DOHH2 (cell line): Measurements from ENCODE around the gene COX7A2L.

Experiments
- H3F3A ChIP-seq: fragments of 200-600 bp; sonication (generic), shearing (Covaris generic); 2 replicates; pipeline ENCODE4 v1.6.0; 2016; ENCODE audit warnings: antibody characterized with exemption, mild to moderate bottlenecking; ENCODE audit not compliant: control insufficient read depth, insufficient read depth
- H3K27ac ChIP-seq: fragments of 200-600 bp; sonication (generic); 2 replicates; pipeline ENCODE4 v1.5.1; 2014; ENCODE audit warnings: low read depth, mild to moderate bottlenecking, low read length, moderate library complexity
- H3K27me3 ChIP-seq: fragments of 200-600 bp; sonication (generic); 2 replicates; pipeline ENCODE4 v1.6.1; 2014; ENCODE audit warnings: mild to moderate bottlenecking, low read length, mixed read lengths; ENCODE audit not compliant: control insufficient read depth
- H3K36me3 ChIP-seq: fragments of 200-600 bp; sonication (generic); 2 replicates; pipeline ENCODE4 v1.6.1; 2014; ENCODE audit warnings: mild to moderate bottlenecking, low read length, moderate library complexity, mixed read lengths; ENCODE audit not compliant: control insufficient read depth
- H3K4me1 ChIP-seq: fragments of 200-600 bp; sonication (generic); 2 replicates; pipeline ENCODE4 v1.6.1; 2014; ENCODE audit warnings: mild to moderate bottlenecking, low read length, mixed read lengths; ENCODE audit not compliant: control insufficient read depth
- H3K4me2 ChIP-seq: fragments of 200-600 bp; sonication (generic); 2 replicates; pipeline ENCODE4 v1.6.0; 2014; ENCODE audit warnings: mild to moderate bottlenecking, low read length, moderate library complexity
- H3K4me3 ChIP-seq: fragments of 200-600 bp; sonication (generic); 2 replicates; pipeline ENCODE4 v1.5.1; 2014; ENCODE audit warnings: mild to moderate bottlenecking, low read length, mixed read lengths
- H3K79me2 ChIP-seq: fragments of 200-600 bp; sonication (generic); 2 replicates; pipeline ENCODE4 v1.6.1; 2014; ENCODE audit warnings: mild to moderate bottlenecking, low read length, mixed read lengths; ENCODE audit not compliant: control insufficient read depth
- H3K9me2 ChIP-seq: fragments of 200-600 bp; sonication (generic); replicated peaks from 2 replicates; pipeline ENCODE4 v1.6.1; 2014; ENCODE audit warnings: mild to moderate bottlenecking, low read length, mixed read lengths; ENCODE audit not compliant: control insufficient read depth
- H3K9me3 ChIP-seq: fragments of 200-600 bp; sonication (generic); 2 replicates; pipeline ENCODE4 v1.6.1; 2014; ENCODE audit warnings: antibody characterized with exemption, low read length, mixed read lengths; ENCODE audit not compliant: control insufficient read depth, insufficient read depth
- H4K20me1 ChIP-seq: fragments of 200-600 bp; sonication (generic); 2 replicates; pipeline ENCODE4 v1.6.0; 2014; ENCODE audit warnings: low read depth, mild to moderate bottlenecking, antibody characterized with exemption, low read length, moderate library complexity; ENCODE audit not compliant: control insufficient read depth, insufficient read depth
- EZH2phosphoT487 ChIP-seq: fragments of 200-600 bp; sonication (generic); IDR thresholded peaks from 2 replicates; pipeline ENCODE4 v1.6.1; 2017; ENCODE audit warnings: borderline replicate concordance, mild to moderate bottlenecking, antibody characterized with exemption, low read length, moderate library complexity, mixed read lengths
- TF ChIP-seq, protein P1 (sequence below): fragments of 200-600 bp; sonication (generic); IDR thresholded peaks from one replicate; pipeline ENCODE4 v1.5.1; 2014; ENCODE audit warnings: antibody characterized with exemption, mild to moderate bottlenecking, low read depth, low read length; ENCODE audit not compliant: poor library complexity, severe bottlenecking

The COX7A2L gene

DNA sequence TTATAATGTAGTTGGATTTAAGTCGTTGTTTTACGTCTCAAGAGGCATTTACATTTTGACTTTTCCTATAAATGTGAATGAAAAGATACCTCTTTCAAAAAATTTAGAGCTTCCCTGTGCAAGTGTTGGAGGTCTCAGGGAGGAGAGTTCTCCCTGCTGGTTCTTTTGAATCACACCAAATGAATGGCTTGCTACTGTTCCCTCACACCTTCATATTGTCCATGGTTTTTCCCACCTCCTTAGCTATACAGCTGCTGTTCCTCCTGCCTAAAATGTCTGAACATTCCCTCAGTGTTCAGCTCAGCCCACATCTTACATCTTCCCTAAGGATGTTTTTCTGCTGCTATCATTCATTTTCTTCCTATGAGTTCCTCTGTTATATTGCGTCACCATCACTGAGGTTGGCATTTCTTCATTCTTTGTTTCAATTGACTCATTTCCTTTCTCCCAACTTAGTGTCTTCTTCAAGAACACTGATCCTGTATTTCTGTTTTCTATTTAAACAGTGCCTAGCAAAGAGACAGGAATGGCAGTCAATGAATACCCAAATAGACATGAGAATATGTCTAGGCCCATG lies 46.0 kb downstream of the COX7A2L start:
- H3K9me3 ChIP-seq: no peaks in the 10 kb centered on the region
- H3K4me2 ChIP-seq: no peak overlapping the region
- H3F3A ChIP-seq: no peaks in the 10 kb centered on the region
- H4K20me1 ChIP-seq: no peaks in the 10 kb centered on the region
- H3K27ac ChIP-seq: no peak overlapping the region
- H3K36me3 ChIP-seq: no peaks in the 10 kb centered on the region; the same call in 1 of the 2 replicates
- no peaks in the 10 kb centered on the region for H3K9me2 ChIP-seq
- H3K27me3 ChIP-seq: no peaks in the 10 kb centered on the region
- no peaks in the 10 kb centered on the region for H3K4me1 ChIP-seq
- H3K4me3 ChIP-seq: no peak overlapping the region
- no peaks in the 10 kb centered on the region for H3K79me2 ChIP-seq
- TF ChIP-seq, protein P1, sequence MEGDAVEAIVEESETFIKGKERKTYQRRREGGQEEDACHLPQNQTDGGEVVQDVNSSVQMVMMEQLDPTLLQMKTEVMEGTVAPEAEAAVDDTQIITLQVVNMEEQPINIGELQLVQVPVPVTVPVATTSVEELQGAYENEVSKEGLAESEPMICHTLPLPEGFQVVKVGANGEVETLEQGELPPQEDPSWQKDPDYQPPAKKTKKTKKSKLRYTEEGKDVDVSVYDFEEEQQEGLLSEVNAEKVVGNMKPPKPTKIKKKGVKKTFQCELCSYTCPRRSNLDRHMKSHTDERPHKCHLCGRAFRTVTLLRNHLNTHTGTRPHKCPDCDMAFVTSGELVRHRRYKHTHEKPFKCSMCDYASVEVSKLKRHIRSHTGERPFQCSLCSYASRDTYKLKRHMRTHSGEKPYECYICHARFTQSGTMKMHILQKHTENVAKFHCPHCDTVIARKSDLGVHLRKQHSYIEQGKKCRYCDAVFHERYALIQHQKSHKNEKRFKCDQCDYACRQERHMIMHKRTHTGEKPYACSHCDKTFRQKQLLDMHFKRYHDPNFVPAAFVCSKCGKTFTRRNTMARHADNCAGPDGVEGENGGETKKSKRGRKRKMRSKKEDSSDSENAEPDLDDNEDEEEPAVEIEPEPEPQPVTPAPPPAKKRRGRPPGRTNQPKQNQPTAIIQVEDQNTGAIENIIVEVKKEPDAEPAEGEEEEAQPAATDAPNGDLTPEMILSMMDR: no peak
- no peak for TF ChIP-seq EZH2phosphoT487

DNA sequence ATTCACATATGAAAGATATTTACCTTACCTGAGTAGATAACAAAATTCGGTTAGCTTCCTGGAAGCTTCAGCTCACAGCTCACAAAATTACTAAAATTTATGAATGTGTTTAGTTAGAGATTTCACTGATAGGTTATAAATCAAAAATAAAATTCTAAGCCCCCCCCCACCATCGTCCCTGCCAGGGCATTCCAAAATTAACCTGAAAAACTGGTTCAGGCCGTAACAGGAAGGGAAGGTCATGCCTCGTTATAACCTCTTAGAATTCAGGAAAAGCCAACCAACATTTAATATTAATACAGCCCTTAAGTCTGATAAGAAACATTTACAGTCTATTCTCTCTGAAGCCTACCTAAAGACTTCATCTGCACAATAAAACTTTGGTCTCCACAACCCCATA lies 48.9 kb downstream of the COX7A2L start:
- Histone ChIP-seq H3K27ac (no peak overlapping the region), H3F3A (no peaks in the 10 kb centered on the region), H3K36me3 (no peaks in the 10 kb centered on the region), H3K9me2 (no peaks in the 10 kb centered on the region), H3K4me2 (no peak overlapping the region), H3K27me3 (no peaks in the 10 kb centered on the region), H3K9me3 (no peaks in the 10 kb centered on the region), H3K79me2 (no peaks in the 10 kb centered on the region), H3K4me3 (no peak overlapping the region), H4K20me1 (no peaks in the 10 kb centered on the region), H3K4me1 (no peaks in the 10 kb centered on the region)
- TF ChIP-seq, protein P1: no peak
- no peak for TF ChIP-seq EZH2phosphoT487

GRCh38 chr2:42310007-42310515 lies 51.0 kb downstream of the COX7A2L start:
- Histone ChIP-seq H3K9me3 (no peaks in the 10 kb centered on the region), H3K4me1 (no peaks in the 10 kb centered on the region), H3F3A (no peaks in the 10 kb centered on the region), H3K4me2 (no peak overlapping the region), H3K9me2 (no peaks in the 10 kb centered on the region), H4K20me1 (no peaks in the 10 kb centered on the region), H3K36me3 (no peaks in the 10 kb centered on the region), H3K27ac (no peak overlapping the region), H3K79me2 (no peaks in the 10 kb centered on the region), H3K27me3 (no peaks in the 10 kb centered on the region), H3K4me3 (no peak overlapping the region)
- TF ChIP-seq, protein P1: no peak
- no peak for TF ChIP-seq EZH2phosphoT487
